ENCODE measurements around the gene FBXL16. TPM values are rescaled to one million over a fixed set of nuclear protein-coding genes. Genes with fewer than 3 reads are reported as not detected.

Gene FBXL16
- total and polyA plus RNA-seq, 2 of the 13 experiments (the other 11 are each of a cell fraction or from before 2014, with no cell fraction given): 0.22 to 2.0 TPM

DNA sequence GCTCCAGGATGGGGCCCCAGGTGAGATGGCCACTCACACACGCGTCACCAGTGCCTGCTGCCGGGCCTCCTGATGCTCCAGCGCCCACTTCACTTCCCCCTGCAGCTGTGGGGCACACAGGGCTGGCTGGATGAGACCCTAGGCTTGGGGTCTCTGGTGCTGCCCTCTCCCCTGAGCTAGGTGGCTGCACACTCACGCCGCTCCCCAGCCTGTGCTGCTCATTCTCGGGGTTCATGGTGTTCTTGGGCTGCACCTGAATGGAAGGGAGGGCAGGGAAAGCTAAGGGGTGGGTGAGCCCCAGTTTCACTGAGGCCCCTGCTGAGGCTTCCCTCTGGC lies 19.4 kb upstream of the FBXL16 start:
- H3K9me3 ChIP-seq (ENCODE audit: low read length): no peaks in the 10 kb centered on the region
- no peak overlapping the region for H3K4me3 ChIP-seq (replicated peaks in 1 of 3; ENCODE audit: insufficient read depth in 1 of 3, low read depth in 2 of 3, low read length in 3 of 3)
- peaks cover 23% of the 10 kb centered on the region for H3K4me1 ChIP-seq (ENCODE audit: insufficient read depth, low read length)
- H4K20me1 ChIP-seq (ENCODE audit: insufficient read depth, low read length): no peaks in the 10 kb centered on the region
- intact Hi-C loops (cut with micrococcal nuclease; ENCODE audit: unreplicated experiment): no loop called here
- TF ChIP-seq AGO2 (optimal IDR thresholded peaks at IDR 0.05; ENCODE audit: low read depth, low read length) (peak; percentile 67), POLR2A (IDR thresholded peaks at IDR 0.05; ENCODE audit: insufficient read depth in 1 of 2, low read depth in 2 of 2, low read length in 2 of 2) (0 out of 4 replicates have a peak, but pooled peaks of 1 of the 2 experiments have one; percentile 17), ZNF558 (CRISPR knock-in tag; IDR thresholded peaks at IDR 0.05; ENCODE audit: borderline replicate concordance) (no peak), PCBP2 (optimal IDR thresholded peaks at IDR 0.05; ENCODE audit: low read depth, low read length, poor library complexity, severe bottlenecking) (no peak), SP5 (CRISPR knock-in tag; IDR thresholded peaks at IDR 0.05; ENCODE audit: borderline replicate concordance, low read depth) (no peak), AGO1 (IDR thresholded peaks at IDR 0.05; ENCODE audit: low read depth, low read length, poor library complexity, severe bottlenecking) (peak; percentile 52)
- TF ChIP-seq, protein P1, sequence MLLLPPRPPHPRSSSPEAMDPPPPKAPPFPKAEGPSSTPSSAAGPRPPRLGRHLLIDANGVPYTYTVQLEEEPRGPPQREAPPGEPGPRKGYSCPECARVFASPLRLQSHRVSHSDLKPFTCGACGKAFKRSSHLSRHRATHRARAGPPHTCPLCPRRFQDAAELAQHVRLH (CRISPR knock-in tag; IDR thresholded peaks at IDR 0.05; ENCODE audit: borderline replicate concordance, low read depth): no peak
- BruUV-seq (replicated peaks): no TSS peak
- 49% methylated on average over 6 of the region's 7 CpGs for WGBS (ENCODE audit: low lambda C conversion rate)
- CTCF ChIA-PET (ENCODE audit: low intra/inter-chr PET ratio, low total read pairs): no interaction called here
- FAIRE-seq (no peak), ATAC-seq (no peak), DNase-seq (ENCODE audit: low spot score) (no peak)
- H3K27me3 ChIP-seq (ENCODE audit: control insufficient read depth in 1 of 2, insufficient read depth in 2 of 2, low read length in 2 of 2): peaks cover 0 to 3% of the 10 kb centered on the region in 2 experiments; a peak in 1 of 5 replicates
- no peak overlapping the region for H3K4me2 ChIP-seq (ENCODE audit: low read depth, low read length)
- no peaks in the 10 kb centered on the region for H3K79me2 ChIP-seq (ENCODE audit: insufficient read depth, low read length)
- in situ Hi-C loops (cut with HindIII; ENCODE audit: extremely low pct_ligation_motif_present, low pct_unique_long_range_greater_than_20kb): no loop called here
- H3K27ac ChIP-seq (ENCODE audit: extremely low read length, insufficient read depth, low read length): no peak overlapping the region
- POLR2A ChIA-PET: interaction anchor here (2.2 to 2.6 kb wide), 2 partner anchors 9 to 16 kb away, joined by 7 to 14 read pairs; partner anchors contain the start of gene CIAO3
- H3K36me3 ChIP-seq (replicated peaks in 1 of 2; ENCODE audit: control insufficient read depth in 1 of 2, insufficient read depth in 2 of 2, low read length in 2 of 2): no peaks in the 10 kb centered on the region
- H2AFZ ChIP-seq (ENCODE audit: low read length): no peak overlapping the region
- no peak overlapping the region for H3K9ac ChIP-seq (ENCODE audit: insufficient read depth, low read depth, low read length)
